Osteoblast (primary cell): ENCODE measurements around the gene TNNC1. TPM values are rescaled to one million over a fixed set of nuclear protein-coding genes. Genes with fewer than 3 reads are reported as not detected.

Source experiments
- DNase-seq: peaks from one replicate; pipeline ENCODE4 v3.0.0; 2011; ENCODE audit warnings: low spot score, mixed read lengths; ENCODE audit not compliant: insufficient read length; ENCODE audit errors: missing footprints
- H2AFZ ChIP-seq: 2 replicates; pipeline ENCODE4 v1.6.0; 2011; ENCODE audit warnings: mild to moderate bottlenecking, low read length
- H3K27ac ChIP-seq: 2 replicates; pipeline ENCODE4 v1.5.1; 2011; ENCODE audit warnings: mild to moderate bottlenecking, low read depth, low read length, moderate library complexity
- H3K27me3 ChIP-seq: 2 replicates; pipeline ENCODE4 v1.6.0; 2012; ENCODE audit warnings: mild to moderate bottlenecking, control low read depth, inconsistent platforms, low read length, moderate library complexity; ENCODE audit not compliant: insufficient read depth
- H3K36me3 ChIP-seq: 2 replicates; pipeline ENCODE4 v1.5.1; 2011; ENCODE audit warnings: mild to moderate bottlenecking, low read length, control low read depth, moderate library complexity; ENCODE audit not compliant: insufficient read depth
- H3K4me1 ChIP-seq: 2 replicates; pipeline ENCODE4 v1.5.1; 2011; ENCODE audit warnings: mild to moderate bottlenecking, low read length, control low read depth, moderate library complexity; ENCODE audit not compliant: insufficient read depth
- H3K4me2 ChIP-seq: 2 replicates; pipeline ENCODE4 v1.6.0; 2011; ENCODE audit warnings: mild to moderate bottlenecking, low read length; ENCODE audit not compliant: insufficient read depth
- H3K4me3 ChIP-seq: fragments of 200-600 bp; sonication (generic); 3 replicates; pipeline ENCODE4 v1.5.1; 2012; ENCODE audit warnings: mild to moderate bottlenecking, low read length, inconsistent platforms; ENCODE audit not compliant: insufficient read depth
- H3K79me2 ChIP-seq: 2 replicates; pipeline ENCODE4 v1.6.0; 2012; ENCODE audit warnings: mild to moderate bottlenecking, low read length, control low read depth, inconsistent platforms; ENCODE audit not compliant: insufficient read depth
- H3K9me3 ChIP-seq: 2 replicates; pipeline ENCODE4 v1.5.1; 2011; ENCODE audit warnings: low read depth, low read length, control low read depth
- H4K20me1 ChIP-seq: 2 replicates; pipeline ENCODE4 v1.6.0; 2012; ENCODE audit warnings: mild to moderate bottlenecking, low read length, control low read depth; ENCODE audit not compliant: insufficient read depth
- CTCF ChIP-seq: IDR thresholded peaks from 2 replicates; pipeline ENCODE4 v1.5.1; 2011; ENCODE audit warnings: mild to moderate bottlenecking, low read depth, low read length, moderate library complexity; ENCODE audit errors: extremely low read depth
- total RNA-seq: library from RNA; depleted of rRNA; stranded (reverse); fragments of >200 nt; gene quantifications from 2 replicates; pipeline ENCODE4 v1.2.3, GENCODE V29; 2012

Gene TNNC1
- total RNA-seq, 1 donor = 0.36 TPM

- H3K36me3 ChIP-seq = no peaks in the 10 kb centered on the region
- TF ChIP-seq CTCF = no peak
- H3K9me3 ChIP-seq = no peaks in the 10 kb centered on the region
- no peaks in the 10 kb centered on the region for H3K79me2 ChIP-seq
- no peak overlapping the region for H3K4me3 ChIP-seq
- H3K4me2 ChIP-seq = no peak overlapping the region
- H2AFZ ChIP-seq = no peak overlapping the region
- H4K20me1 ChIP-seq = no peaks in the 10 kb centered on the region
- no peaks in the 10 kb centered on the region for H3K4me1 ChIP-seq
- no peak overlapping the region for H3K27ac ChIP-seq
- H3K27me3 ChIP-seq = peaks cover 10% of the 10 kb centered on the region
- DNase-seq = peak; percentile 91
Measured at GRCh38 chr3:52436500-52437149, 17.2 kb downstream of the TNNC1 start.

DNA sequence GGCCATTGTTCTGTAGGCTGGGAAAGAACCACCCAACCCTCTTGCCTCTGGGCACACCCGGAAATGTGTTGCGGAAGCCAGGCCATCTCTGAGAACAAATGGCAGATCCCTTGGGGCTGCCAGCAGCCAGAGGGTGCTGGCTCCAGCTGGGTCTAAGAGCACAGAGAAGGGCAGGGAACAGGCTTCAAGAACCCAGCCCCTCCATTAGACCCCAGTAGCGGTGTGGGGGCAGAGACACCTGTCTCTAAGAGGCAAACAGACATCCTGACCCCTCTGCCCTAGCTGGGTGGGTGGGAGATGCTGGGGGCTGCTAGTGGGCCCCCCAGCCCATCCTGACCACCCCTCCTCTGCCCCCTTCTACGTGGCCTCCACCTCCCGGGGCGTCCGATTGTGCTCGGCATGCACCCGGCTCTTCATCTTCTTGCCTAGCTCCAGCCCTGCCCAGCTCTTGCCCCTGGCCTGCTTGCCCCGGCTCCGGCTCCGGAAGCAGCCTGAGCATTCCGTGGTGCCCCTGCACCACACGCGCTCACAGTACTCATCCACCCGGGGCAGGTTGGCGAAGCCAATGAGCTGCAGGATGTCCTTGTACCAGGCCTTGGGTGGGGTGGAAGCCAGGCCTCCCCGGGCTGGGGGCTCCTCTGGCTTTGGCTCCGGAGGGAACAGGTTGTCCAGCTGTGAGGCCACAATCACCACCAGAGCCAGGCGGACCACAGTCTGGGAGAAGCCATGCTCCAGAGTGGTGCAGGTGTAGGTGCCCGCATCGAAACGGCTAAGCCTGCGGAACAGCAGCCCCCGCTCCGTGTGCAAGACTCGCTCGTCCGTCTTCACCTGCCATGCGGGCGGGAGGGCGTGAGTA, 18.4 kb downstream of the TNNC1 start:
- DNase-seq = peak; percentile 73
- Histone ChIP-seq H3K27ac (no peak overlapping the region), H3K36me3 (no peaks in the 10 kb centered on the region), H3K79me2 (no peaks in the 10 kb centered on the region), H3K4me2 (no peak overlapping the region), H3K4me3 (no peak overlapping the region), H4K20me1 (no peaks in the 10 kb centered on the region), H2AFZ (no peak overlapping the region), H3K4me1 (no peaks in the 10 kb centered on the region), H3K9me3 (no peaks in the 10 kb centered on the region), H3K27me3 (peaks cover 10% of the 10 kb centered on the region)
- TF ChIP-seq CTCF = no peak

GRCh38 chr3:52434491-52435115, 19.2 kb downstream of the TNNC1 start:
- no peak for DNase-seq
- no peak overlapping the region for H3K4me3 ChIP-seq
- peaks cover 4% of the 10 kb centered on the region for H3K4me1 ChIP-seq
- H3K9me3 ChIP-seq = no peaks in the 10 kb centered on the region
- H4K20me1 ChIP-seq = no peaks in the 10 kb centered on the region
- no peaks in the 10 kb centered on the region for H3K36me3 ChIP-seq
- no peak overlapping the region for H3K27ac ChIP-seq
- H3K27me3 ChIP-seq = peaks cover 10% of the 10 kb centered on the region
- TF ChIP-seq CTCF = no peak
- H2AFZ ChIP-seq = no peak overlapping the region
- H3K79me2 ChIP-seq = no peaks in the 10 kb centered on the region
- H3K4me2 ChIP-seq = no peak overlapping the region

- no peak overlapping the region for H3K4me3 ChIP-seq
- no peaks in the 10 kb centered on the region for H3K79me2 ChIP-seq
- H3K36me3 ChIP-seq = no peaks in the 10 kb centered on the region
- peaks cover 10% of the 10 kb centered on the region for H3K27me3 ChIP-seq
- H3K4me2 ChIP-seq = no peak overlapping the region
- H3K27ac ChIP-seq = no peak overlapping the region
- no peak for DNase-seq
- no peaks in the 10 kb centered on the region for H4K20me1 ChIP-seq
- no peaks in the 10 kb centered on the region for H3K9me3 ChIP-seq
- H2AFZ ChIP-seq = no peak overlapping the region
- H3K4me1 ChIP-seq = peaks cover 4% of the 10 kb centered on the region
- TF ChIP-seq CTCF = no peak
Measured at GRCh38 chr3:52433996-52434479, 19.8 kb downstream of the TNNC1 start.
